Activated CD4-positive, CD25-positive, alpha-beta regulatory T cell treated with anti-CD3 and anti-CD28 coated beads, Interleukin-2, amount 50 U/mL, for 16 hours (primary cell): ENCODE data around the gene OXLD1.
A peak's percentile ranks its signal among the peaks of the same experiment; 100 is the strongest.

Source experiments
- DNase-seq: peaks from one replicate; pipeline ENCODE4 v3.0.0-alpha.2; 2020; ENCODE audit warnings: low read depth, low spot score

Gene OXLD1

DNA sequence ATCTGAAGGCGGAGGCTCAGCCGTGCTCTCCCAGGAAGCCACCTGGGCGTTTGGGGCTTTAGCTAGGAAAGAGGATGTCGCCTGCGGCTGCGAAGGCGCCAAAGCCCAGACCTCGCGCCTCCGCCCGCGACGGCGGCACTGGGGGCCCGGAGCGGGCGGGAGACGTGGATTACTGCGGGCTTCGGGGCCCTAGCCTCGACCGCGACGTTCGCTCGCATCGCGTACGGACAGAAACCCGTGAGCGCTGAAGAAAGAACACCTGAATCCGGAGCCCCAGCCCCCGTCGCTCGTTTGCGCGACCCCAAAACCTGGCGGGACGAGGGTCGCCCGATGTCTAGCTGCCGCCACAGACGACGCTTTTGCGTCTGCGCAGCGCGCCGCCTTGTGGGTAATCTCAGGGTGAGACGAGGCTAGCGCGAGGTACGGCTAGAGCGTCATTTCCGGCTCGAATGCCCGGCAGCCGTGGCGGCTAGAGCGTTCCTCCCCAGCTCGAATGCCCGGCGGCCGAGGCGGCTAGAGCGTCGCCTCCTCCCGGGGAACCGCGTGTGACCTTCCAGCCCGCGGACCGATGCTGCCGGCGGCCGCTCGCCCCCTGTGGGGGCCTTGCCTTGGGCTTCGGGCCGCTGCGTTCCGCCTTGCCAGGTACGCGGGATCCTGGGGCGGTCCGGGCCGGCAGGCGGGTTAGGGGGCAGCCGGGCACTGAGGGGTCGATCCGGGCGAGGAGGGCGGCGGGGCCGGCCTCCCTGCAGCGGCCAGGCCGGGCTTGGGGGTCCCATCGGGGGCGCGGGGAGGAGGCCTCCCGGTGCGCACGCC is 36.7 kb upstream of the OXLD1 start, which contains the start of gene MRPL12:
Gene MRPL12, plus strand, starts transcription at position 434 of the 813 bp plus-strand sequence. Its CDS starts 135 bp downstream, at position 569.
- DNase-seq, result peak; percentile 82

DNA sequence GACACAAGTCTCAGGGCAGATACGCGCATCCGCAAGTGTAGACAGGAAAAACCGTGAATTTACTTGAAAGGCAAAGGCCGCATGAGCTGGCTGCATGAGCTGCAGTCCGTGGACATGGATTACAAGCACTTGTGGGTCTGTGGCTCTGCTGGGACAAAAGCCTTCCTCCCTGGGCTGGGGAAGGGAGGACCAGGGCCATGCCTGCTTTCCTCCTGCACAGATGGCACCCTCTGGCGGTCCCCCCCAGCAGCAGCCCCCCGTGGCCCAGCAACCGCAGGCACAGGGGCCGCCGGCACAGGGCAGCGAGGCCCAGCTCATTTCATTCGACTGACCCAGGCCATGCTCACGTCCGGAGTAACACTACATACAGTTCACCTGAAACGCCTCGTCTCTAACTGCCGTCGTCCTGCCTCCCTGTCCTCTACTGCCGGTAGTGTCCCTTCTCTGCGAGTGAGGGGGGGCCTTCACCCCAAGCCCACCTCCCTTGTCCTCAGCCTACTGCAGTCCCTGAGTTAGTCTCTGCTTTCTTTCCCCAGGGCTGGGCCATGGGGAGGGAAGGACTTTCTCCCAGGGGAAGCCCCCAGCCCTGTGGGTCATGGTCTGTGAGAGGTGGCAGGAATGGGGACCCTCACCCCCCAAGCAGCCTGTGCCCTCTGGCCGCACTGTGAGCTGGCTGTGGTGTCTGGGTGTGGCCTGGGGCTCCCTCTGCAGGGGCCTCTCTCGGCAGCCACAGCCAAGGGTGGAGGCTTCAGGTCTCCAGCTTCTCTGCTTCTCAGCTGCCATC is 35.1 kb upstream of the OXLD1 start:
- DNase-seq, result no peak

GRCh38 chr17:81700353-81701287 is 34.2 kb upstream of the OXLD1 start:
- no peak for DNase-seq

- DNase-seq, result no peak
These were observed 31.0 kb upstream of the OXLD1 start for GRCh38 chr17:81697261-81698044.

- no peak for DNase-seq
These were observed 30.0 kb upstream of the OXLD1 start for GRCh38 chr17:81696218-81696941.

DNA sequence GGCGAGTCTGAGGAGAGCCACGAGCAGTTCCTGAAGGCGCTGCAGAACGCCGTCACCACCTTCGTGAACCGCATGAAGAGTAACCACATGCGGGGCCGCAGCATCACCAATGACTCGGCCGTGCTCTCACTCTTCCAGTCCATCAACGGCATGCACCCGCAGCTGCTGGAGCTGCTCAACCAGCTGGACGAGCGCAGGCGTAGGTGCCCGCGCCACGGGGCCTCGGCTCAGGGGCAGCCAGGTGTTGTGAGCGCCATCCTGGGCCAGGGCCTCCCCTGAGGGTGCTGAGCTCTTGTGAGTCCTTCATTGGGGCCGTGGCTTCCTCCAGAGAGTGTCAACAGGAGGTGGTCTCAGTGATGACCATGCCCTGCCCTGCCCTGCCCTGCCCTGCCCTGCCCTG is 29.4 kb upstream of the OXLD1 start:
- no peak for DNase-seq

DNA sequence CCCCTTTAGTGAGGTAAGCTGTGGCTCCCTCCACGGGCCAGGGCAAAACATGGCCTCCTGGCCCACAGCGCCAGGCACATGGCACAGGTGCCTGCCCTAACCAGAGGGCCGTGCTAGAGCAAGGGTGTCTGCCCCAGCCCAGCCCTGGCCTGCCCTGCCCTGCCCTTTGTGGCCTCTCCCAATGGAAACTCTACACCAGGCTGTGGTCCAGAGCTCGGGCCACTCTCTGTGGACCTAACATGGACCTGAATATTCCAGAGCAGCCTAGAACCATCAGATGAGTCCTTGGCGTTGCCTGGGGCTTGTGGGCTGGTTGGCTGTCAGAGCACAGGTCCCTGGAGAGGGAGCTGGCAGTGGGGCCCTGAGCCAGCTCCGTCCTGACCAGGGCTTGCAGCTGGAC is 28.8 kb upstream of the OXLD1 start:
- no peak for DNase-seq

DNA sequence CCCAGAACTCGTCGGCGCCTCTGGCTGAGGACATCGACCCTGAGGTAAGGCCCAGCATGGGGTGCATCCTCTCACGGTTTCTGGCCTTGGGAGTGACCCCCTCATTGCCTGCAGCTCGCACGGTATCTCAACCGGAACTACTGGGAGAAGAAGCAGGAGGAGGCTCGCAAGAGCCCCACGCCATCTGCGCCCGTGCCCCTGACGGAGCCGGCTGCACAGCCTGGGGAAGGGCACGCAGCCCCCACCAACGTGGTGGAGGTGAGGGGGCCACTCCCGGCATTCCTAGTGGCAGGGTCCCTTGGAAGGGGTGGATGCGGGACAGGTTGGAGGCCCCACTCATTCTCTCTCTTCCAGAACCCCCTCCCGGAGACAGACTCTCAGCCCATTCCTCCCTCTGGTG is 28.4 kb upstream of the OXLD1 start:
- no peak for DNase-seq

DNA sequence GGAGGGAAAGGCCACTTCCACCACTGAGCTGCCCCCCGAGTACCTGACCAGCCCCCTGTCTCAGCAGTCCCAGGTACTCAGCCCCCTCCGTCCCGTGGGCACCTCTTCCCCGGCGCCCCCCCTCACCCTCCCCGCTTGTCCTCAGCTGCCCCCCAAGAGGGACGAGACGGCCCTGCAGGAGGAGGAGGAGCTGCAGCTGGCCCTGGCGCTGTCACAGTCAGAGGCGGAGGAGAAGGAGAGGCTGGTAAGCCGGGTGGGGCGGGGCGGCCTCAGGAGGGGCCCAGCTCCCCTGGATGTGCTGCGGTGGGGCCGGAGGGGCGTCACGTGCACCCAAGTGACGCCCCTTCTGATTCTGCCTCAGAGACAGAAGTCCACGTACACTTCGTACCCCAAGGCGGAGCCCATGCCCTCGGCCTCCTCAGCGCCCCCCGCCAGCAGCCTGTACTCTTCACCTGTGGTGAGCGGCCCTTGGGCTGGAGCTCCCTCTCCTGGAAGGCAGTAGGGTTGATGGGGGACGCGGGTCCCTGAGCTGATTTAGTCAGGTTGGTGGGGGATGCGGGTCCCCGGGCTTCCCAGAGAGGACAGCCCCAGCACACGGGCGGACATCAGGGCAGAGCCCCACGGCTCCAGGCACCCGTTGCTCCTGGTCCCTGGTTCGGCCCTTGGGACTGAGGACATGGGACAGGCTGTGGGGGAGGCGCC is 27.3 kb upstream of the OXLD1 start:
- DNase-seq, result no peak

- DNase-seq, result no peak
These were observed 25.2 kb upstream of the OXLD1 start for GRCh38 chr17:81691608-81692007.

GRCh38 chr17:81691196-81691595 is 24.8 kb upstream of the OXLD1 start:
- DNase-seq, result no peak

DNA sequence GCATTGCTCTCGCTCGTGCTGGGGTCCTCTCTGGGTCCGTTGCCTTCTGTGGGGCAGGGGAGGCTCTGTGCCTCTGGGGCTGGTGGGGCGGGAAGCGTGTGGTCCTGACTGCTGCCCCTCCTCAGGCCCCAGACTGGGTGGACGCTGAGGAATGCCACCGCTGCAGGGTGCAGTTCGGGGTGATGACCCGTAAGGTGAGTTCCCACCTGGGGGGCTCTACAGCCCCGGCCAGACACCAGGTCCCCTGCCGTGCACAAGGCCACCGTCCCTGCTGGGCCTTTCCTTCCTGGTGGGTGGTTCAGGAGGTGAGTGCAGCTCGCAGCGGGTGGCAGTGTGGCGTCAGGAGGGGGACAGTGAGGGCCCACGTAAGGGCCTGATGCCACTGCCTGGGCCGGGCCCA is 24.1 kb upstream of the OXLD1 start:
- DNase-seq, result no peak

- no peak for DNase-seq
These were observed 23.7 kb upstream of the OXLD1 start for GRCh38 chr17:81690066-81690465.

DNA sequence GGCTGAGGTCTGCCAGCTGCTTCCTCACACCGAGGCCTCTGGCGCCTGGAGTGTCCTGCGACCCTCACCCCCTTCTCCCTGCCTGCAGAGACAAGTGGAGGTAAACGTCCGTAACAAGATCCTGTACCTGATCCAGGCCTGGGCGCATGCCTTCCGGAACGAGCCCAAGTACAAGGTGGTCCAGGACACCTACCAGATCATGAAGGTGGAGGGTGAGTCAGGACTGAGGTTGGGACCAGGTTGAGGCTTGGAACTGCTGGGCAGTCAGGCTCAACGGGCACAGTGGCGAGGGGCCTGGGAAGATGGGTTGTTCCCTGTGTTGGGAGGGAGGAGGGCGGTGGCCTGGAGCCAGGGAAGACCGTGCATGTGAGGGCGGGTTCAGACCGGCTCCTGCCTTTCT is 22.2 kb upstream of the OXLD1 start:
- no peak for DNase-seq

DNA sequence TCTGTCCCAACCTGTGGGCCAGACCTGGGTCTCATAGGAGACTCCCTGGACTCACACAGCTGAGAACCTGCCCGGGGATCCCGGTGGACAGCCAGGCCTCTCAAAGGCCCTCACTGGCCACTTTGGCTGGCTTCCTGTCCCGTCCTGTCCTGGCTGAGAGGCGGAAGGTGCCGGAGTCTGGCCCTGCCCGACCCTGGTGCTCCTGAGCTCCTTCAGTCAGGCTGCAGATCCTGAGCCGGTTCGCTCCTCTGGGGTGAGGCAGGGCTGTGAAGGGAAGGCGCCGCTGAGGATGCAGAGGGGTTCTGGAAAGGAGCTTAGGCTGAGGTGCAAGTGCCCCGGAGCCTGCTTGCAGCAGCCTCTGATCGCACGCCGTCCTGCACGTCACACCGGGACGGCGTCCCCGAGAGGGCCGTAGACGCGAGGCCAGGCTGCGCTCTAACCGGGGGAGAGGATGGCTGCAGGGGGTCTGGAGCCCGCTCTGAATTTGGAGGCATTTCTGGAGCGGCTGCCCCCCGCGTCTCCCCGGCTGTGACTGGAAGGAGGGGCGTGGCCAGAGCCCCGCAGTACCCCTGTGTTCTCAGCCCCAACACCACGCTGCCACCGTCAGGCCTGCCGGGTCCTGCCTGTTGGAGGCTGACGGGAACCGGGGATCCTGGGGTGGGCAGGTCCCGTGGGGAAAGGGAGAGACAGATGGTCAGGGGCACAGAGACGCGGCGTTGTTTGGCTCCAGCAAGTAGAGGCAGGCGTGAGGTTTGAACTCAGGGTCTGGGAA is 21.6 kb upstream of the OXLD1 start:
- no peak for DNase-seq

DNA sequence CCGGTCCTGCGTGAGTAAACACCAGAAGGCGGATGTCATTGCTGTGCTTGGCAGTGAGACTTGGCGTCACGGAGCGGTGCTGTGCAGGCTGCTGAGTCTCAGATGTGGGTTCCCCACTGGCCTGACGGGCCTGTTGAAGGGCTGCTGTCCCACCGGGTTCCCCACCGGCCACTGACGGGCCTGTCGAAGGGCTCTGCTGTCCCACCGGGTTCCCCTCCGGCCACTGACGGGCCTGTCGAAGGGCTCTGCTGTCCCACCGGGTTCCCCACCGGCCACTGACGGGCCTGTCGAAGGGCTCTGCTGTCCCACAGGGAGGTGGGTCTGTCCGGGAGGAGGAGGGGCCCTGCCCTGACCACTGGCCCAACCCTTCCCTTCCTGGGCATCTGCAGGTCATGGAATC is 20.2 kb upstream of the OXLD1 start:
- DNase-seq, result no peak

GRCh38 chr17:81685108-81685507 is 18.7 kb upstream of the OXLD1 start:
- DNase-seq, result no peak

DNA sequence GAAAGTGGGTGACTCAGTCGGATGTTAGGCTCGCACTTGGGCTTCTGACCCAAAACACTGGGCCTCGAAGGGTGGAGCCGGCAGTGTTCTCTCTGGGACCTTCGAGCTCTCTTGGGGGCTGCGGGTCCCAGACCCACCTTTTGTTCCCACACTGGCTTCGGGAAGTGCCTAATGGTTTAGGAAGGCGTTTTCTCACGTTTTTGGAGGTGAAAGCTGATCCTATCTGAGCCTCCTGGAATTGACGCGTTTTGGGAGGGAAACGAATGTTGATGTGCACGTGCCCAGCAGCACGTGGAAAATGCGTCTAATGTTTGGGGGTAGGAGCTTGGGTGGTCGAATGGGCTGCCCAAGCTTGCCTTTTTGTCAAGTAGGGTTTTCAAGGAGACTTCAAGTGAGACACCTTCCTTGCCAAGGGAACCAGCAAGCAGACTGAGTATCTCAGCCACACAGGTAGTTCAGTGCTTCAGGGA is 18.1 kb upstream of the OXLD1 start:
- DNase-seq, result no peak
